GM23338 (cell line): ENCODE results near the gene CD28.

Experiments used
- CREB1 ChIP-seq: fragments of 250-450 bp; sonication (Bioruptor Pico); IDR thresholded peaks from 2 replicates; pipeline ENCODE4 v1.5.0; 2020; ENCODE audit warnings: low read depth, mild to moderate bottlenecking, moderate library complexity
- EZH2 ChIP-seq: fragments of 200-600 bp; sonication (generic); IDR thresholded peaks from one replicate; pipeline ENCODE4 v1.8.0; 2017; ENCODE audit warnings: antibody characterized with exemption, mild to moderate bottlenecking, low read depth; ENCODE audit not compliant: unreplicated experiment
- JUNB ChIP-seq: IDR thresholded peaks from one replicate; pipeline ENCODE4 v1.6.1; 2016; ENCODE audit warnings: antibody characterized with exemption; ENCODE audit not compliant: unreplicated experiment
- POLR2AphosphoS5 ChIP-seq: IDR thresholded peaks from 2 replicates; pipeline ENCODE4 v1.6.1; 2016; ENCODE audit warnings: antibody characterized with exemption, low read depth
- REST ChIP-seq: IDR thresholded peaks from one replicate; pipeline ENCODE4 v1.6.1; 2018; ENCODE audit warnings: antibody characterized with exemption; ENCODE audit not compliant: unreplicated experiment
- TF ChIP-seq, protein P1 (sequence below), 2 experiments: fragments of 200-600 bp in 1 of 2; sonication (generic) in 1 of 2; conservative IDR thresholded peaks; 2 replicates each; pipeline versions ENCODE4 v1.5.1 to v1.6.1; 2016 to 2017; ENCODE audit warnings: antibody characterized with exemption in 2 of 2, low read depth in 2 of 2, mild to moderate bottlenecking in 2 of 2, moderate library complexity in 1 of 2

- TF ChIP-seq POLR2AphosphoS5 (no peak), EZH2 (no peak), REST (no peak), CREB1 (CRISPR knock-in tag) (no peak), JUNB (no peak)
- TF ChIP-seq, protein P1, sequence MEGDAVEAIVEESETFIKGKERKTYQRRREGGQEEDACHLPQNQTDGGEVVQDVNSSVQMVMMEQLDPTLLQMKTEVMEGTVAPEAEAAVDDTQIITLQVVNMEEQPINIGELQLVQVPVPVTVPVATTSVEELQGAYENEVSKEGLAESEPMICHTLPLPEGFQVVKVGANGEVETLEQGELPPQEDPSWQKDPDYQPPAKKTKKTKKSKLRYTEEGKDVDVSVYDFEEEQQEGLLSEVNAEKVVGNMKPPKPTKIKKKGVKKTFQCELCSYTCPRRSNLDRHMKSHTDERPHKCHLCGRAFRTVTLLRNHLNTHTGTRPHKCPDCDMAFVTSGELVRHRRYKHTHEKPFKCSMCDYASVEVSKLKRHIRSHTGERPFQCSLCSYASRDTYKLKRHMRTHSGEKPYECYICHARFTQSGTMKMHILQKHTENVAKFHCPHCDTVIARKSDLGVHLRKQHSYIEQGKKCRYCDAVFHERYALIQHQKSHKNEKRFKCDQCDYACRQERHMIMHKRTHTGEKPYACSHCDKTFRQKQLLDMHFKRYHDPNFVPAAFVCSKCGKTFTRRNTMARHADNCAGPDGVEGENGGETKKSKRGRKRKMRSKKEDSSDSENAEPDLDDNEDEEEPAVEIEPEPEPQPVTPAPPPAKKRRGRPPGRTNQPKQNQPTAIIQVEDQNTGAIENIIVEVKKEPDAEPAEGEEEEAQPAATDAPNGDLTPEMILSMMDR (conservative IDR thresholded peaks at IDR 0.05; ENCODE audit: low read depth in 2 of 2): no peak
Observed at GRCh38 chr2:203732092-203732952, 25.9 kb downstream of the CD28 start.
